ENCODE results near the gene MECR. TPM values are rescaled to one million over a fixed set of nuclear protein-coding genes. Genes with fewer than 3 reads are reported as not detected.
A peak's percentile ranks its signal among the peaks of the same experiment; 100 is the strongest.

The MECR gene
- total and polyA plus RNA-seq, 4 experiments from 2014 or later, result 12.0 to 17.1 (median 14.2) TPM

DNA sequence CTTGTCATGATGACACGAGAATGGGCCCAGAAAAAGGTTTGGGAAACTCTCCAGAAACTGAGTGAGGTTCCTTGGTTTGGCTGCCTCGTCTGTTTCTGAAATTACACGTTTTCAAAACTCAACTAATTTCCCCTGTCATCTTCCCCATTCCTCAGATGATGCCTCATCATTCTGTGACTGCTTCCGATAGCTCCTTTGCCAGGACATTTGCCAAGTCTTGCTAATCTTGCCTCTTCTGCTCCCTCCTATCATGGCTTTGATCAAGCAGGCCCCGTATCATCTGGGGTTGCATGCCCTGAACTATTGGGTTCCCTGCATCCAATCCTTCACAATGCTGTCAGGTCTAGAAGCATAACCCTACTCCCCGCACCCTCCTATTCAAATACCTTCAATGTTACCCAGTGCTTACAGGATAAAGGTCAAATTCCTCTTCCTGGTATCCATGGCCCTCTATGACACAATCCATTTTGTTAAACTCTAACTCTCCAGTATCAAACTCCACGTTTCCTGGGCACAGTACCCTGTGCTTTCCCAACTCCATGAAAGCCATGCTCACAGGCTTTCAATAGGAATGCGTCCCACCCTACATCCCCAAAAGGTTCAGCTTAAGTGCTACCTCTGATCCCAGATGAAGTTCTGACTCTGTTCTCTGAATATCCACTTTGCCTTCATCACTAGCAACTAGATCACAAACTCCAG, 84.8 kb downstream of the MECR start:
- intact Hi-C loops (cut with micrococcal nuclease), result no loop called here
- Mint-ChIP-seq H3K27ac (peak overlapping the region in 2 of 7 donors; percentile 43 to 65), H3K27me3 (no peaks in the 10 kb centered on the region), H3K4me3 (peak overlapping the region in 1 of 8 donors; percentile 11), H3K4me1 (peaks cover 0 to 5% (median 4%) of the 10 kb centered on the region in 4 donors), H3K36me3 (peaks cover 52 to 55% of the 10 kb centered on the region in 2 donors), H3K9me3 (peaks cover 0 to 3% (median 0%) of the 10 kb centered on the region in 8 donors)
- Histone ChIP-seq H3K4me3 (ENCODE audit: low read length in 2 of 2) (no peak overlapping the region), H3K36me3 (ENCODE audit: insufficient read depth, low read length) (peaks cover 30% of the 10 kb centered on the region), H3K27me3 (ENCODE audit: insufficient read depth, low read length) (no peaks in the 10 kb centered on the region), H3K4me1 (ENCODE audit: insufficient read depth, low read length) (no peaks in the 10 kb centered on the region), H3K9me3 (ENCODE audit: control insufficient read depth in 1 of 2, low read length in 2 of 2) (no peaks in the 10 kb centered on the region), H3K27ac (ENCODE audit: low read depth, low read length) (no peak overlapping the region)
- ChIA-PET CTCF (ENCODE audit: partially characterized antibody) (no interaction called here), POLR2A (ENCODE audit: partially characterized antibody) (no interaction called here)
- no peak for DNase-seq

DNA sequence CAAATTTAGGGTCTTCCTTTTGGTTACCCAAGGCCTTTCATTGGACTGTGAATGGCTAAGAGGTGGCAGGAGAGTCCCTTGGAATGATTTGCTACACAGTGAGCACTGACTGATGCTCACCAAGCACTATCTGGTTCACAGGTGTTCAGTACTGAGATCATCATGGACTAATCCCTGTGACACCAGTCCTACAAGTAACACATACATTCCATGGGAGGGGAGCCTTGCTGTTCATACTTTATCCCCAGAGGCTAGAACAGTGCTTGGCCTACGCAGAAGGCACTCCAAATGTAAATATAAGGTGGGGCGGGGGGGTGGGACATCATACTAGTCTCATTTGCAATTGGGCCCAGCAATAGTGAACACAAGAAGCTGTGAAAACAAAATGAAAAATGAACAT, 86.6 kb downstream of the MECR start:
- DNase-seq, result no peak
- intact Hi-C loops (cut with micrococcal nuclease), result no loop called here
- Mint-ChIP-seq H3K9me3 (peaks cover 0 to 3% (median 0%) of the 10 kb centered on the region in 8 donors), H3K4me1 (peaks cover 0 to 4% (median 2%) of the 10 kb centered on the region in 4 donors), H3K27me3 (no peaks in the 10 kb centered on the region), H3K27ac (no peak overlapping the region), H3K36me3 (peaks cover 39 to 40% of the 10 kb centered on the region in 2 donors), H3K4me3 (no peak overlapping the region)
- ChIA-PET CTCF (ENCODE audit: partially characterized antibody) (interaction anchor here (1.5 kb wide), 1 partner anchor 24 kb away, joined by 4 read pairs; no protein-coding TSS in a partner anchor), POLR2A (ENCODE audit: partially characterized antibody) (no interaction called here)
- no peaks in the 10 kb centered on the region for H3K27me3 ChIP-seq (ENCODE audit: insufficient read depth, low read length)
- H3K4me1 ChIP-seq (ENCODE audit: insufficient read depth, low read length), result no peaks in the 10 kb centered on the region
- no peaks in the 10 kb centered on the region for H3K9me3 ChIP-seq (ENCODE audit: control insufficient read depth in 1 of 2, low read length in 2 of 2)
- no peak overlapping the region for H3K4me3 ChIP-seq (ENCODE audit: low read length in 2 of 2)
- no peak overlapping the region for H3K27ac ChIP-seq (ENCODE audit: low read depth, low read length)
- peaks cover 15% of the 10 kb centered on the region for H3K36me3 ChIP-seq (ENCODE audit: insufficient read depth, low read length)

- ChIA-PET CTCF (ENCODE audit: partially characterized antibody) (interaction anchor here (1.5 kb wide), 1 partner anchor 23 kb away, joined by 4 read pairs; no protein-coding TSS in a partner anchor), POLR2A (ENCODE audit: partially characterized antibody) (no interaction called here)
- Mint-ChIP-seq H3K9me3 (peaks cover 0 to 4% (median 0%) of the 10 kb centered on the region in 8 donors), H3K4me3 (no peak overlapping the region), H3K27me3 (no peaks in the 10 kb centered on the region), H3K36me3 (peaks cover 24 to 25% of the 10 kb centered on the region in 2 donors), H3K27ac (no peak overlapping the region), H3K4me1 (peaks cover 0 to 4% (median 2%) of the 10 kb centered on the region in 4 donors)
- Histone ChIP-seq H3K4me1 (ENCODE audit: insufficient read depth, low read length) (no peaks in the 10 kb centered on the region), H3K27ac (ENCODE audit: low read depth, low read length) (no peak overlapping the region), H3K27me3 (ENCODE audit: insufficient read depth, low read length) (no peaks in the 10 kb centered on the region), H3K36me3 (ENCODE audit: insufficient read depth, low read length) (peaks cover under 1% of the 10 kb centered on the region), H3K4me3 (ENCODE audit: low read length in 2 of 2) (no peak overlapping the region), H3K9me3 (ENCODE audit: control insufficient read depth in 1 of 2, low read length in 2 of 2) (no peaks in the 10 kb centered on the region)
- no peak for DNase-seq
- intact Hi-C loops (cut with micrococcal nuclease), result no loop called here
Observed at GRCh38 chr1:29142714-29143113, 88.0 kb downstream of the MECR start.

Other genes with a start within 250 kb of the MECR start
- not detected for gene TMEM200B, start 107.0 kb downstream of the MECR start, total RNA-seq
- under 1 TPM in 1 of 2 donors, not detected in 1; 0.24 TPM for gene TMEM200B, start 107.0 kb downstream of the MECR start, polyA plus RNA-seq
- 10 to 100 TPM; 83.3 to 86.8 TPM for gene SRSF4, start 49.0 kb downstream of the MECR start, total RNA-seq
- gene SRSF4, start 49.0 kb downstream of the MECR start, polyA plus RNA-seq, result 100 to 1,000 TPM in 1 of 2 donors, 10 to 100 TPM in 1; 60.2 to 104 TPM
- gene PTPRU, start 5.6 kb upstream of the MECR start, total RNA-seq, result under 1 TPM in 1 of 2 experiments, not detected in 1; 0.38 TPM
- not detected for gene PTPRU, start 5.6 kb upstream of the MECR start, polyA plus RNA-seq